ENCODE data around the gene ACSL1. TPM values are rescaled to one million over a fixed set of nuclear protein-coding genes. Genes with fewer than 3 reads are reported as not detected.

ACSL1 gene
- total RNA-seq, 1 donor from 2014 or later = 370 TPM

DNA sequence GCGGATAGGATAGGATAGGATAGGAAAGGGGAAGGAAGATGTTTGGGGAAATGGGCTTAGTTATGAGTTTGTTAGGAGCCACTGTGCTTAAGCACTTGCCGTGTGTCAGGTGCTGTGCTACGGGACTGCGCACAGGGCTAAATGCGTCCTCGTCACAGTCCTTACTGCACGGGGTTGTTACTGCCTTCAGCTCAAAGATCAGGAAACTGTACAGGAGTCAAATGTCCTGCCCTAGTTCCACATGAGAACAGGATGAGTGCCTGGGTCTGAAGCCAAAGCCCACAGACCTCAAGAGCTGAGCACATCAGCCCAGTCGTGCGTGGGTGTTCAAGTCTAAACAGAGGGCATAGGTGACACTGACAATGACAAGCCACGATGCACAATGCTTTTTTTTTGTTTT, 15.0 kb downstream of the ACSL1 start:
- DNase-seq = no peak

DNA sequence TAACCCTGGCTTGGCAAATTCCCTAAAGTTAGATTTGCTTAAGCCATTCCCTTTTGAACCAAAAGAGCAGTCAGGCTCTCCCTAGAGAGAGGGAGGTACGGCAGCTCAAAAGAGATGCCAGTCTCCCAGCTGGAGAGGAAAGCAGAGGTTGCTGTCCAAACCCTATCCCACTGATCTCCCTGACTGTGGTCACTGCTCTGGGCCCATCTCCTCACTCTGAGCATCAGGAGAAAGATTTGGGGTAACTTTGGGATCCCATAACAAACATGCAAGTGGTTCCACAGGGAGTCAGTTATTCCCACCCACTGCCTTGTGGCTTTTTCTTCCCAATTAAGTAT, 17.1 kb downstream of the ACSL1 start:
- DNase-seq = no peak

DNA sequence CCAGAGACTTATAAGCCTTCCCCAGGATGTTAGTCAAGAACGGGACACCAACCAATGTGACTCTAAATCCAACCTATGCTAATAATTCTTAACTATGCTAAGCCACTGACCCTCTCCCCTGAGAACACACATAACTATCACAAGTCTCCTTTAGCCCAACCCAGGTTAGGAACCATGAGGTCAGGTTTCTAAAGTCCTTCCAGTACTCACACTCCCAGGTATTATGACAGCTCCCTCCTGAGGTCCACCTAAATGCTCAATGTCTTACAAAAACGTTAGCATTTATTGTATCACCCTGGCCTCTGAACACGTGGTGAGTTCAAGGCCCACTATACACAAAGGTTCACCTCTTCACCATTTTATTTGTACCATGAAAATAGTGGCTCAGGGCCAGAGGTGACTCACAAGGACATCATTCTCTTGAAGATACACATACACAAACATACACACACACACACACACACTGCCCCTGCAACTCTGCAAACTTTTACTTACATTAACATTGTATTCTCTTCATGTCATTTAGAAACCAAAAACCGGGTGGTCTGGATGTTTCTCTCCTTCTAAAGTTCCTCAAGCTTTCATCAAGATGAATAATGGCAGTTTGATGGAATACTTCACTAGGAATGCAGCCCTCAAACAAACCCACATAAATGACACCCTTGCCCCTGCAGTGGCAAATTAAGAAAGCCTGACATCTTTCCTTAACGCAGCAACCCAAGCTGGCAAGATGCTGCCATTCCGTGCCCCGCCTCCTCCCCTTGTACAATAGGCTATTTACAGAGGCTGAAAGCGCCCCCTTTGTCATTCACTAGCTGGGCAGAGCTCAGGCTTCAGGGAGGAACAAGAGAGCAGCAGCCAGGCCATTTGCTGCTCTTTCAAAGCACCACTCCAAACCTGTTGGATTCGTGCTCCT, 17.7 kb downstream of the ACSL1 start:
- peak; percentile 45 for DNase-seq

DNA sequence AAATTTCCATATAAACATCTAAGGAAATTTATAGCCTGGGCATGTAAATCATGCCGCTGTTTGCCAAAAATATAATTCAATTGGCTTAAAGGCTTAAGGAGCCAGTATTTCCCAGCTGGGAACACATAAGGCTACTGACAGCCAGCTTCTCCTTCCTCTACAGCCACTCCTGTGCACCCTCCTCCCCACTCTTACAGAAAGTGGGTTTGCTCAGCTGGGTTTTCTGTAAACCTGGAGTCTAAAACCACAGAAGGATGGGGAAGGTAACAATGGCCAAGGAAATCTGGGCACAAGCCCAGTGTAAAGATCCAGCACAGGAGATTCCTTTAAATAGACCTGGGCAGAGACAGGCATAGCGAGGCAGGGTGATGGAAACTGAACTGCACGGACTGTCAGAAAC, 18.5 kb downstream of the ACSL1 start:
- DNase-seq = no peak

DNA sequence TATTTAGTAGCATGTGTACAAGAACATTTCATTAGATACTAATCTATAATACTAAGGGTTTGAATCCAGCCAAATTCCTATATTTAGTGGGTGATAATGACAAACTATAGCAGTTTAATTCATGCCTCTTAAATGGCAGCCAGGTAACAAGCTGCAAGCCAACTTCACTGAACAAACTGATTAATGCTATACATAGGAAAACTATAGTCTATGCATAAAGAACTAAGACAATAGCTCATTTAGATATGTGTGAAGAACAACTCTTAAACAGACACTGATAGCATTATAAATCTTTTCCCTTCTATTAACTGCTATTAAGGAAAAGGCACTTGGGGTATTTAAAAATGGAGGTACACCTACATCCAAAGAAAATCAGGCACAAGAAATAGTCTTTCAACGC, 19.1 kb downstream of the ACSL1 start:
- DNase-seq = no peak

DNA sequence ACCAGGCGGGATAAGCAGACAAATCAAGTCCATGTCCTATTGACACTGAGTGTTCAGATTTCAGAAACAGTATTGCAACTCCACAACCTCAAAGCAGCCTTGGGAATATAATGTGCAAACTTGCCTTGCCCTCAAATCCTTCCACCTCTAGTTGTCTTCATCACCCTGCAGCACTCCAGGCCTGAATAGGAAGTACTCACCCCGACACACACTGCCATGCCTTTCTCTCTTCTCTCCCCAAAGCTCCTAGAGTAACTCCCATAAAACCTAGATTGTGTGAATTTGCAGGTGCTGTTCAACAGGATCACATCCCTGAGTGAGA, 19.6 kb downstream of the ACSL1 start:
- DNase-seq = no peak

DNA sequence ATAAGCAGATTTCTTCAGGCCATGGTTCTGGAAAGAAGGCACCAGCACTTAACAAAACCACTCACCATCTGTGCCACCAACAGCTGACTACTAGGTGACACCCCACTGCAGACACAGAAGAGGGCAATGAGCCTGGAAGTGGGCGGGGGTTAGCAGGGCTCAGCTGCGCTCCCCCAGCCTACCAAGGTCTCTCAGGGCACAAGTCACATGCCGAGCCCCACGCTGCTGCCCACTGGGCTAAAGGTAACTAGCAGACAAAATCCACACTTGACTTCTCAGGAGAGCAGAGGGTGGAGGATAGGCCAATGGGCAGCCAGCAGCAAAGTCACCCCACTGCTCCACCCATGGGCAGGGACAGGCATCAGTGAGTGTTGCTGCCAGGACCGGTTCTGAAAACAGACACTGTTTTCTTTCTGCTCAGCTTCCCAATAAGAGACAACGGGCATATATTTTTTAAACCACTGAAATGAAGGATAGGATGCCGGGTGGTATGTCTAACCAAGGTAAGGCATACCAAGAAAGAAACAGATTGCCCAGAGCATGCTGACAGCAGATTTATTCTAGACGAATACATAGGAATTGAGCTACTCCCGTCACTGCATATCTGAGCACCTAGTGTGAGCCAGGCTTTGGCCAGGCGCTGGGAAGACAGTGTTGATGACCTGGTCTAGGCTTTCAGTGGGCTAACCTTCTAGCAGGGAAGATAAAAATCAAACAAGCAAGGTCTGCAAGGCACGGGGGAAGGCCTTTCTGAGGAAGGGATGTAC, 20.1 kb downstream of the ACSL1 start:
- no peak for DNase-seq

DNA sequence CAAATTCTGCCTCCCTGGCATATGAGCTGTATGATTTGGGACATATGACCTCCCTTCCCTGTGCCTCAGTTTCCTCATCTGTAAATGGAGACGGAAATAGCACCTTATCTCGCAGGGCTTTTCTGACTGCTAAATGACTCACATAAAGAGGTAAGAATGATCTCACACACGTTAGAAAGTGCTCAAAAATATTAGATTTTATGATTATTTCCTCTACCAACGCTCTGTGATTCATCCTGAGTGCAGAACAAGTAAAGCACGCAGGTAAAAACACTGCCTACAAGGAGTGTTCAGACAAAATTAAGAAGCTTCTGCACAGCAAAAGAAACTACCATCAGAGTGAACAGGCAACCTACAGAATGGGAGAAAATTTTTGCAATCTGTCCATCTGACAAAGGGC, 21.1 kb downstream of the ACSL1 start:
- DNase-seq = no peak

DNA sequence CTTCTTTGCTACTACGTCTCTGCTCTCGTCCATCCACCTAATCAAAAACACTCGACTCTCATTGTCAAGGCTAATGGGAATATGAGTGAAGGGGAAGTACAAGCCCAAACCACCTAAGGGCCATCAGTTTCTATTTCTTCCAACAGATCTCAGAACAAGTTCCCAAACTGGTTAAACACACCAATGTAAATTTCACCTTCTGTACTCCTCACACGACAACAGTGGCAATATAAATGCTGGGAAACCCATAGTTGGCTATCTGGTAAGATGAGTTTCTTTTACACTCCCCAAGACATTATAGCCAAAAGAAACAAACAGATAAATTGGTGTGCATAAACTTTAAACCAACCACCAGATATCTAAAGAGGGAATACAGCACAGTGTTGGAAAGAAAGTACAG, 21.9 kb downstream of the ACSL1 start:
- no peak for DNase-seq

DNA sequence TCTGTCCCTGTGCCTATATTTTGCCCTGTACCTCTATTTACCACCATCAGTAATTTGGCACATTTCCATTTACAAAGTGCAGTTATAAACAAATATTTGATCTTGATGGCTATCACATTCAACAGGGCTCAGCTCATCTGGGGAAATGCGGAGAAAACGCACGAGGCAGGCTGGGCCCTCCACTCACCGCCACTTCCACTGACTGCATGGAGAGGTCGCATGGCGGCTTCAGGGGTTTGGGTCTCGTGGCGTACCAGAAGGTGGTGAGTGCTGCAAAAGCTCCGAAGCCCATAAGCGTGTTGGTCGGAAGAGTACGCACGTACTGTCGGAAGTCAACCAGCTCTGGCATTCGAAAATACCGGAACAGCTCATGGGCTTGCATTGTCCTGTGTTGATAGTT, 22.6 kb downstream of the ACSL1 start:
- no peak for DNase-seq

DNA sequence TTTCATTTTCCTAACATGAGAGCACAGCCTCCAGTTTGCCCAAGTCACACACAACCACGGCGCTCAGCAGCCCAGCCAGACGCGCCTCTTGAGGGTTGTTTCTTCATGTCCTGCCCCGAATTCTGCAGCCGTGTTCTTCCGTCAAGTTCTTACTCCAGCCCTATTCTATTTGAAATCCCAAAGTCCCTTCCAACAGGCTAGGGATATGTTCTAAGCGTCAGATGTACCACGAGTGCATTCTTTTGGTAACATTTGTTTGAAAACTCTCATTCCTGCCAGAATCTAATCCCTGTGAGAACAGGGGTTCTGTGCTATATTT, 23.1 kb downstream of the ACSL1 start:
- no peak for DNase-seq

DNA sequence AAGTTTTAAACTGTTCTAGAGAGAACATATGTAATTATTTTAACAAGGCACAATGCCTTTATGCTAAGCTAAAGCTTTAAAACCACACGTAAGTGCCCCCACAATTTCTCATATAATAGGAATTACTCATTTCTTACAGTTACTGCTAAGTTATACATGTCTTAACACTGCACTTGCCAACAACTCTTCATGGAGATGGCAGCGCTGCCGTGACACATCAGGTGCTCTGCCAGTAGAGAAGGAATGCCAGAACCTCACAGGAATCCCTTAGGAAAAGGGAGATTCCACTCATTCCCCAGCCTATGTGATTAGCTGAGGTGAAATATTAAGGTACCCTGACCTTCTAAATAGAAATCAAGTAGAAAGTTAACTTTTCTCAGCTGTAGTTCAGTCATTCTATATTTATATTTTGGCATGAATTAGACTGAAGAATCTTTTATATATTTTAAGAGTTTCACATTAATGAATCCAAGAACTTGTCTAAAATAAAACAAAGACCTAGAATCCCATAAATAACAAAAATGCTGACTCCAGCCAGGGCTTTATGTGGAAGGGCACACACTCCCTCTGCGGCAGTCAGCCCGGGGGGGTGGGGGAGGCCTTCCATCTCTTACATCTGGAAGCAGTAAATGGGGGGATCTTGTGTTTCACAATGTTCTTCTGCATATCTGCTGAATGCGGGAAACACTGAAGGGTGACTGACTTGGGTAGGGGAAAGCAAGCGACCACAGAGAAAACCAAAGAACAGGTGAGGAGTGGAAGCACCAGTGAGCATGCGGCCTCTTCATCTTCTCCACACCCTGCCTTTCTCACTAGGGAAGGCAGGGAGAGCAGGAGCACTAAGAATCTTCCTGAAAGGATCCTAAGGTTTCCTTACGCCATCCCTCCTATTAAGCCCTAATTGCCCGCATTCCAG, 23.7 kb downstream of the ACSL1 start:
- DNase-seq = peak; percentile 84

DNA sequence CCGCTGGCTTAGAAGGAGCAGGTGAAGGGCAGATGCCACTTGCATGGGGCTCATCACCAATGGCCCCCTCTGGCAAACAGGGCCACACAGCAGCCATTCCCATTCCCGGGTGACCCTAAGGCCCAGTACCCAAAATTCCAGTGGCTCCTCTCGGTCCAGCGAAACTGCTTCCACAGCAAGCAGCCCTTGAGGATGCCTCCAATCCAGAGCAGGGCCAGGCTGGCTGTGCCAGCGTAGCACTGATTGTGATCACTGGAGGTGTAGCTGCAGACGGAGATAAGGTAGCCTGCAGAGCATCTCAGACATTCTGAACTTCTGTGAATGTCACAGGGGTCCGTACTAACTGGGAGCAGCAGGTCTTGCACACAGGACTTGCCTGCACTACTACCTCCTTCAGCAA, 27.3 kb downstream of the ACSL1 start:
- no peak for DNase-seq

DNA sequence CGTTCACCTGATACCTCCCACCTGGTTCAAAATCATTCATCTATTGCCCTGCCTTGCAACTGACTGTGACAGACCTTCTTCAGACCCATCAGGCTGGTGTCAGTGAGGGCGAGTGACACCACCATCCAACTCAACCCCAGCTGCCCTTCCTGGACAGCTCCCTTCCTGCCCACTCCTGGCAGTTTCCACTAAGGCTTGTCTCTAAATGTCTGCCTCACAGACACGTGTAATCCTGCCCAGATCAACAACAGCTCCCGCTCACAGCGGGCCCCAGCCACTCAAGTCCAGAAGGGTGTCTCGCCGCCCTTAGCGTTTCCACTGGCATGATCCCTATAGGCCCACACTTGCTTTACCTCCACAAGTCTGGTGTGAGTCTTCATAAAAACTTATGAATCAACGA, 28.9 kb downstream of the ACSL1 start:
- DNase-seq = no peak

DNA sequence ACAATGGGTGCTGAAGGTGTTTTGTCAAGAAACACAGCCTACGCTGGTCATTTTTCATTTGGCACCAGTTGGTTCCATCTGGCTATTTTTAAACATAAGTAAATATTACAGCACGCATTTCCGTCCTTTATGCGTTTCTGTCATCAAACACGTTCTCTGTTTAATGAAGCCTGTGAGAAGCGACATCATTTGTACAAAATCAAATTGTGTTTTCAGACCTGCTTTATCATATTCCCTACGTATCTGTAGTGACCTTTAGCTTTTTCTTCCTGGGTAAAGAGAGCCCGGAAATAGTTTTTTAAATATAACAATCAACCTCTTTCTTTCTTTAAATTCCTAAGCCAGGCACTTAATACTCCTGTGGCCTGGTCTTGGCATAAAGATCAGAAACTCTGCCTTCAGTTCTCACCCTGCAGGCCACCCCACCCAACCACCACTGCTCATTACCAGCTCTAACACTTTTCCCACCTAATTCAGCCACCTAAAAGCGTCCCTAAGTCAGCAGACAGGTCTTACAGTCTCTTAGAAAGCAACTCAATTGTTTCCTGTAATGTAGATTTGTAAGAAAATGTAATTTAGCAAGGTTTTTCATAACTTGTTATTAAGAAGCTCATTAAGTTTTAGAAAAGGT, 30.4 kb downstream of the ACSL1 start:
- no peak for DNase-seq

DNA sequence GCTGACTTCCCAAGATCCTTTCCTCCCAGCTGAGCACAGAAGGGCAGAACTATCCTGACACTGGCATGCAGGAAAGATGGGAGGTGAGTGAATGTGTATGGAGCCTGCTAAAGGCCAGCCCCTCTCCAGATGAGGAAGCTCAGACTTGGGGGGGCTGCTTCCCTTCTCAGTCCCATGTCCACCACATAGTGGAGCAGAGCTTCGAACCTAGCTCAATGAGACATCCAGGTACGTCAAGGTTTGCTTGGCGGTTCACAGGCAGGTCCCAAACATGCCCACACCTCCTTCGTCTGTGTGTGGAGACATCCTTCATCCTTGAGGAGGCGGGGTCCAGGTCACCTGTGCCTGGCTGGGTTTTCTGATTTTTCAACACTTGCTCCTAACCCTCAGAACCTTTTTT, 31.3 kb downstream of the ACSL1 start:
- DNase-seq = no peak

DNA sequence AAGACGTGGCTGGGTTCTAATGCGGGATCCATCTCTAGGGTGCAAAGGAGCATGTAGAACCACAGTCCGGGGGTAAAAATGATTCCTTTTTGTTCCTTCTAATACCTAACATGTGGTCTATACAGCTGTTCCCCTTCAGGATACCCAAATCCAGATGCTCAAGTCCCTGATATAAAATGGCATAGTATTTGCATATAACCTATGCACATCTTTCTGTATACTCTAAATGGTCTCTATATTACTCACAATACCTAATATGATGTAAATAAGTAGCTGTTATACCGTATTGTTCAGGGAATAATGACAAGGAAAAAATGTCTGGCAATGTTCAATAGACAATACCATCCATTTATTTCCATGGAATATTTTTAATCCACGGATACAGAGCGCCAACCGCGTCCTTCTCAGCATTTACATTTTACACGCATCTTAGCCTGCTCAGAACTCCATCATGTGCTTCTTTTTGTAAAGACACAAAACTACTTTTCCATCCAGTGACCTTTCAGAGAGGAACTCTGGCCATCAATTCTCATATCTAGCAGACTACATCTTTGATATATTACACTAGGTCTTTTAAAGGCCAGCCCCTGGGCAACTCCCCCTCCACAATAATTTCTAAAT, 31.9 kb downstream of the ACSL1 start:
- no peak for DNase-seq

DNA sequence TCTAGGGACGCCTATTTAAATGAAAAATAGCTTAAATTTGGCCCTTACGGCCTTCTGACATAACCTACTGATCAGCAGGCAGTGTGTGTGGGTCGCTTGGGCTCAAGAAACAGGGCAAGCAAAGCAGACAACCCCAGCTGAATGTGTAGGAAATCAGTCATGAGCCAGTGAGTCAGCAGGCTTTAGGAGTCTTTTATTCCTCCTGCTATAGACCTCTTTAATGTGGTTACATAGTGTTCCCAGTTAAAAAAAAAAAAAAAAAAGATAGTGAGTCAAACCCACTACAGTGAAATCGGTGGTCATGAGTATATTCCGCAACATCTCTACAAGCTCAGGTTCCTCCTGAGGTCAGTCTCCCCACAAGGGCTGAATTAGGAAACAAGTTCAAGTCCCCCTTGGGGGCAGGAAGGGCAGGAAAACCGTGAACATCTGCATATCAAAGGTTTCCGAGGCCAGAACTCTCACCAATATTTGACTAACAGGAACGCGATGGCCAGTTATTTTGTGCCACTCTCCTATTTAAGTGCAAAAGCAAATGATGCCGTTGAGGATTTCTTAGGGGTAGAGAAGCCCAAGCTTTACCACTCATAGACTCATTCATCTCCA, 32.7 kb downstream of the ACSL1 start:
- no peak for DNase-seq

DNA sequence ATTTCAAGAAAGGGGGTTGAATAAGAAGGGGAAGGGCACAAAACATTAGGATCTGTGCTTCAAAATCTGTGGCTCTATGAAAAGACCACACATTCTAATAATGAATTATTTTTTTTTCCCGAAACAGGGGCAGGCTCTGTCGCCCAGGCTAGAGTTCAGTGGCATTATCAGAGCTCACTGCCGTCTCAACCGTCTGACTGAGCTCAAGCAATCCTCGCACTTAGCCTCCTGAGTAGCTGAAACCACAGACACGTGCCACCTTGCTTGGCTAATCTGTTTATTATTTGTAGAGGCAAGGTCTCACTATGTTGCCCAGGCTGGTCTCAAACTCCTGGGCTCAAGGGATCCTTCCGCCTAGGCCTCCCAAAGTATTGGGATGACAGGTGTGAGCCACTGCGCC, 33.4 kb downstream of the ACSL1 start:
- DNase-seq = no peak

DNA sequence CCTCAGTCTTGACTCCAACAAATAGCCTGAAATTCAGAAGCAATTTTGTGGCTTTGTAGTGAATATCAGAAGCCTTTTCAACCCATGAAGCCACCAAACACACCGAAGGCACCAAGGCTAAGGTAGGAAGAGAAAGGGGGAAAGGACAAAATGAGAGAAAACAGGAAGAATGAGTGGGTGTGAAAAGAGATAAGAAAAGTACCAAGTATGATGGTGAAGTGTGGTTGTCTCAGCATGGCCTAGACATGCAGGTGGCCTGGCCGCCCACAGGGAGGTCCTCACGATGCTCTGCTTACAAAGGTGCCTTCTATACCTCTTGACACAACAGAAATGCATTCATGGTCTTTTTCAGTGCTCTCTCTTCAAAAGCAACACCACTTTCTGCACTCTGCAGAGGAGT, 34.9 kb downstream of the ACSL1 start:
- DNase-seq = no peak

DNA sequence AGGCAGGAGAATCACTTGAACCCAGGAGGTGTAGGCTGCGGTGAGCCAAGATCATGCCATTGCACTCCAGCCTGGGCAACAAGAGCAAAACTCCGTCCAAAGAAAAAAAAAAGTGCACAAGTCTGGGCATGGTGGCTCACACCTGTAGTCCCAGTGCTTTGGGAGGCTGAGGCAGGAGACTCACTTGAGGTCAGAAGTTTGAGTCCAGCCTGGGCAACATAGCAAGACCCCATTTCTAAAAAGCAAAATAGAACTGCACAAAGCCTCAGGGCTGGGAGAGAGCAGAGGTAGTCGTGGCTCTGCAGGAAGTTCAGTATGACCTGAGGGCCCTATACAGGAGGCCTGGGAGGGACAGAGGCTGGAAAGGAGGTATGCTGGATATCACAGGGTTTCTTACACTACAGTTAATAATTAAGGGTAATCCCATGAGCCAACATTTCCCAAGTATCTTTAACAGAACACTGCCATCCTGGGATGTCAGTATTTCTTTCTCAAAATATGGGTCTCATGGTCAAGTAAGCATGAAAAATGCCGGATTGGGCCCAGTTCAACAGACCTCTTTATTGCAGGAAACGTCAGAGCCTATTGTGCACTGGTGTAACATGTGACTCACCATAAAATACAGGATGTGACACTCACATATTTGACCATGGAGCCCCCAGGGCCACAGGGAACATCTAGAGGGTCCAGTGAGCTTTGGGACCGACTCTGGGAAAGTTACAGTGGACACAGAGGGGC, 37.8 kb downstream of the ACSL1 start:
- no peak for DNase-seq

Measured in skin of body (tissue), 2 donors.